HG03575 (cell line): ENCODE measurements around the gene SLC38A10.
A peak's percentile ranks its signal among the peaks of the same experiment; 100 is the strongest.

Source experiments
- ATAC-seq: cut with Tn5 transposase; IDR thresholded peaks from one replicate; pipeline ENCODE4 v1.9.1; 2021; ENCODE audit not compliant: unreplicated experiment, insufficient number of reproducible peaks, low FRiP score; ENCODE audit errors: extremely low read depth

SLC38A10 gene

GRCh38 chr17:81223762-81224130 lies 71.4 kb downstream of the SLC38A10 start:
- no peak for ATAC-seq

DNA sequence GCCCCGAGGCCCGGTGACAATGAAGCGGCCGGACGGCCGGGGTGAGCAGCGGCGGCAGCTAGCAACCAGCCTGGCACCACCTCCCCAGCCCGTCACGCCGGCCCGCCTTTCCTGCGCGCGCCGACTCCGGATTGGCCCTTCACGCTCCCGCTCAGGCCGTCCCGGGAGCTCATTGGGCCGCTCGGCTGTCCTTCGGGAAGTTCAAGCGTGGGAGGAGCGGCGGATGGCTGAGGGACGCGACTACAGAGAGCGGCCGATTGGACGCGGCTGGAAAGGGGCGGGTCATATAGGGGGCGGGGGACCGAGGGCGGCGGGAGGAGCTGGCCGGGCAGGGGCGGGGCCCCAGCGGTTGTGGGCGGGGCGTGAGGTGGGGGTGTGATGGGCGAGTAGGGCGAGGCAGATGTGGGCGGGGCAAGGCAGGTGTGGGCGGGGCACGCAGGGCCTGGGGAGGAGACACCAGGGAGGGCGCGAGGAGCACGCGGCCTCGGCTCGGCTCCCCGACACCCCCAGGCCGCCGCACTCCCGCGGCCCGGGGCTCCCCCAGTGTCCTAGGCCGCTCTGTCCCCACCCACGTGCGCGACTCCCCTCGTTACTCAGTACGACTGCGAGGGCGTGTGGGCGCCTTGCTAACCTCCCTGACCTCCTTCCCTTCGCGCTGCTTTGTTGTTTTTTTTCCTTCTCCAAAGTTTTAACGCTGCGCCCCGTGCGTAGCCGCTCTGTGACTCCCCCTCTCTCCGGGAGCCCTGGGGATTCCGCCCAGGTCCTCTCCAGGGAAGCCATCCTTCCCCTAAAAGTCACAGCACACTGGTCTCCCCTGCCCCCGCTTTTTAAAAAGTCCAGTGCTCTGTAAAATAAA lies 72.0 kb downstream of the SLC38A10 start, which contains the start of gene CEP131:
CEP131 (minus strand) TSS at position 60 of the 856 bp plus-strand sequence. CDS start 2,909 bp downstream, outside the sequence.
- peak; percentile 74 for ATAC-seq

- ATAC-seq = no peak
Observed at GRCh38 chr17:81222620-81222905, 72.5 kb downstream of the SLC38A10 start.

- ATAC-seq = no peak
Observed at GRCh38 chr17:81221842-81222619, 73.1 kb downstream of the SLC38A10 start.

DNA sequence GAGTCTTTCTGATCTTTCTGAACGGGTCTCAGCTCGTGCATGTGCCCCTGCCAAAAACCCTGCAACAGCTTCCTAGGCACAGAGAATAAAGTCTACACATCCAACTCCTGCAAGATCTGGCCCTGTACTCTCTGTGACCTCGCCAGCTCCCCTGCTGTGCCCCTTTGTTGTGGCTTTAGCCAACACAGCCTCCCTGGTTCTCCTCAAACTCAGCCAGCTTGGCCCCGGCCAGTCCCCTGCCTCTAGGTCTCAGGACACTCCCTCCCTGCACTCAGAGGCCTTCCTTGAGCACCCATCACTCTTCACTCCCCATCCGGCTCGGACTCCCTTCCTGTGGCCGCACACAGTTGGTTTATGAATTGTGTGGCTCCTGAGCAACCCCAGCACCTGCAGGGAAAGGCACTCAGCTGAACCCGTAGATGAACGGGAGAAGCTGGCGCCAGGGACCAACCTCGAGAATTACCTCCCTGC lies 73.7 kb downstream of the SLC38A10 start:
- ATAC-seq = no peak

- ATAC-seq = no peak
Observed at GRCh38 chr17:81219476-81220180, 75.5 kb downstream of the SLC38A10 start.

- no peak for ATAC-seq
Observed at GRCh38 chr17:81218991-81219390, 76.1 kb downstream of the SLC38A10 start.

DNA sequence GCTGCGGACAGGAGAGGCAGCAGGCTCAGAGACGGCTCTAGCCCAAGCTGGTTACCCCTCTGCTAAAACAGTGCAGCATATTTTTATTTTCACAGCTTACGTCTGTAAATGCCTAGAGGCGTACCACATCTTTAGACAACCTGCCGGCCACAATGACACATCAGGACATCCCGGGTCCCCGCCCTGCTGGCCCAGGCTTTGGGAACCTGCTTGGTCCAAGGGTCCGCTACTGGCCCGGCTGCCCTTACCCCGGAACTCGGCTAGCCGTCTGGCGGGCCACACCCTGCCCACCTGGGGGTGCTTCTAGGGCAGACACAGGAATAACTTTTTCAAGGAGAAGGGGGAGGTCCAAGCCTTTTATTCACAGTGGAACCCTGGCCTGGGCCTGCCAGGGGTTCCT lies 76.6 kb downstream of the SLC38A10 start:
- no peak for ATAC-seq

GRCh38 chr17:81217491-81217890 lies 77.6 kb downstream of the SLC38A10 start:
- no peak for ATAC-seq

- ATAC-seq = no peak
Observed at GRCh38 chr17:81213978-81214377, 81.1 kb downstream of the SLC38A10 start.

DNA sequence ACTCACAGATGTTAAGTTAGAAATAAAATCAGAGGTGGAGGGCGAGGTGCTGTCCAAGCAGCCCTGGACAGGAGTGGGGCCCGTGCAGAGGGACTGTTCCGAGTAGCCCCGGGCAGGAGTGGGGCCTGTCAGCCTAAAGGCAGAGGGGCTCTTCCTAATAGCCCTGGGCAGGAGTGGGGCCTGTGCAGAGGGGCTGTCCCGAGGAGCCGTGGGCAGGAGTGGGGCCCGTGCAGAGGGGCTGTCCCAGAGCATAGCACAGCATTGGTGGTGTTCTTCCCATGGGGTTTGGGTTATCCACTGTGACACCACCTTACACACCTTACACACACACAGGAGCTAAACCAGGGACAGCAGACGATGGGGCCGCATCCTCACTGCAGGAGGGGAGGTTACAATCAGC lies 82.7 kb downstream of the SLC38A10 start:
- ATAC-seq = no peak

GRCh38 chr17:81210868-81211267 lies 84.2 kb downstream of the SLC38A10 start:
- no peak for ATAC-seq

DNA sequence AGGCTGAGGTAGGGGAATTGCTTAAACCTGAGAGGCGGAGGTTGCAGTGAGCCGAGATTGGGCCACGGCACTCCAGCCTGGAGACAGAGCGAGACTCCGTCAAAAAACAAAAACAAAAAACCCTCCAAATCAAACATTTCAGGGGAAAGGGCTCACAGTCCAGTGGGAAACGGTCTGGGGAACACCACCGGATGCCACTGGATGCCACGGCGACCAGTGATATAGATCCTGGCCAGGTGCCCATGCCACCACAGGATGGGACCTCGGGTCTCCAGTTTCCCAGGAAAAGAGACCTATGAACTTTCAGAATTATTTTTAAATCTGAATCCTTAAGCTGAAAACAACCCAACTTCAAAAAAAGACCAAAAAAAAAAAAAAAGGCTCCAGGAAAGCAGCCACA lies 84.6 kb downstream of the SLC38A10 start:
- ATAC-seq = no peak

- ATAC-seq = no peak
Observed at GRCh38 chr17:81209141-81209540, 86.0 kb downstream of the SLC38A10 start.

DNA sequence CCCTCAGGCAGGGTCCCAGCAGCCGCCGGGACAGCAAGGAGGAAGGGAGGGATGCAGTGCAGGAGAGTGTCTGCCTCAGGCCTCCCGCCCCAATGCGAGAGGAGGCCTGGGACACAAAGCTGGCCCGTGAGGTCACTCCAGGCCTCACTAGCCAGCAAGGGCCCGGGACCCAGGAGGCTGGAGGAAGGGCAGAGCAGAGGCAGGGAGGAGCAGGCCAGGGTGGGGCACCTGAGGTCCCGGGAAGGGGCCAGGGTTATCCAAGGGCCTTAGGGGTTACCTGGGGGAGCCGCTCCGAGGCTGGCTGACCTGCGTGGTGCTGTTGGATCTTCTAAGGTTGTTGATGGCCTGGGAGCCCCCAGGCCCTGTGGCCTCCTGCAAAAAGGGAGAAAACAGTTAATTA lies 86.5 kb downstream of the SLC38A10 start:
- no peak for ATAC-seq

- ATAC-seq = no peak
Observed at GRCh38 chr17:81207610-81208581, 87.2 kb downstream of the SLC38A10 start.

- ATAC-seq = no peak
Observed at GRCh38 chr17:81206657-81207056, 88.5 kb downstream of the SLC38A10 start.

- no peak for ATAC-seq
Observed at GRCh38 chr17:81206166-81206565, 88.9 kb downstream of the SLC38A10 start.

GRCh38 chr17:81204578-81204977 lies 90.5 kb downstream of the SLC38A10 start:
- ATAC-seq = no peak
